NB4 (cell line): ENCODE results near the gene ADCY2.

Experiments
- DNase-seq: peaks from one replicate; pipeline ENCODE4 v3.0.0; 2010; ENCODE audit warnings: low read depth
- H3K4me3 ChIP-seq: one replicate; pipeline ENCODE4 v1.5.1; 2011; ENCODE audit warnings: mild to moderate bottlenecking, low read depth, low read length, moderate library complexity
- MYC ChIP-seq: IDR thresholded peaks from 2 replicates; pipeline ENCODE4 v1.6.1; 2011; ENCODE audit warnings: low read depth, low read length
- POLR2A ChIP-seq: IDR thresholded peaks from 2 replicates; pipeline ENCODE4 v1.6.1; 2011; ENCODE audit warnings: mild to moderate bottlenecking; ENCODE audit not compliant: insufficient read length; ENCODE audit errors: extremely low read depth
- TF ChIP-seq, protein P1 (sequence below): IDR thresholded peaks from one replicate; pipeline ENCODE4 v1.5.1; 2012; ENCODE audit warnings: low read depth, low read length
- TF ChIP-seq, protein P2 (sequence below): IDR thresholded peaks from 2 replicates; pipeline ENCODE4 v1.6.1; 2011; ENCODE audit warnings: low read depth, low read length

The ADCY2 gene

DNA sequence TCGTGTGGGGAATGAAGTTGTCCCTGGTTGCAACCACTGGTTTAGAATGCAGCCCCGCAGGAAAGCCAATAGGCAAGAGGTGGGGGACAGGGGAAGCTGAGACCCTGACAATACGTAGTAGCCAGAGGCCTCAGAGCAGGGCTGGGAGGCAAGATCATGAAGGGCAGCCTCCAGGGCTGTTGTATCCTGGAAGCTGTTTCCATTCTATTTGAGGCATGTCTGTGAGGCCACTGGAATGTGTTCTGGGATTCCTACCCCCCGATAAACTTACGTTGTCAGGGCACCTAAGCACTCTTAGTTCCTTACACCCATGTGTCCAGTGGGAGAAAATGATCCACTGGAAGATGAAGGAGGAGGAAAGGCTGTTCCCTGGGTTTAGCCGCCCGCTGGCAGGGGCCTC lies 277.7 kb downstream of the ADCY2 start:
- no peak for DNase-seq
- TF ChIP-seq, protein P1, sequence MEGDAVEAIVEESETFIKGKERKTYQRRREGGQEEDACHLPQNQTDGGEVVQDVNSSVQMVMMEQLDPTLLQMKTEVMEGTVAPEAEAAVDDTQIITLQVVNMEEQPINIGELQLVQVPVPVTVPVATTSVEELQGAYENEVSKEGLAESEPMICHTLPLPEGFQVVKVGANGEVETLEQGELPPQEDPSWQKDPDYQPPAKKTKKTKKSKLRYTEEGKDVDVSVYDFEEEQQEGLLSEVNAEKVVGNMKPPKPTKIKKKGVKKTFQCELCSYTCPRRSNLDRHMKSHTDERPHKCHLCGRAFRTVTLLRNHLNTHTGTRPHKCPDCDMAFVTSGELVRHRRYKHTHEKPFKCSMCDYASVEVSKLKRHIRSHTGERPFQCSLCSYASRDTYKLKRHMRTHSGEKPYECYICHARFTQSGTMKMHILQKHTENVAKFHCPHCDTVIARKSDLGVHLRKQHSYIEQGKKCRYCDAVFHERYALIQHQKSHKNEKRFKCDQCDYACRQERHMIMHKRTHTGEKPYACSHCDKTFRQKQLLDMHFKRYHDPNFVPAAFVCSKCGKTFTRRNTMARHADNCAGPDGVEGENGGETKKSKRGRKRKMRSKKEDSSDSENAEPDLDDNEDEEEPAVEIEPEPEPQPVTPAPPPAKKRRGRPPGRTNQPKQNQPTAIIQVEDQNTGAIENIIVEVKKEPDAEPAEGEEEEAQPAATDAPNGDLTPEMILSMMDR, result no peak
- TF ChIP-seq, protein P2, sequence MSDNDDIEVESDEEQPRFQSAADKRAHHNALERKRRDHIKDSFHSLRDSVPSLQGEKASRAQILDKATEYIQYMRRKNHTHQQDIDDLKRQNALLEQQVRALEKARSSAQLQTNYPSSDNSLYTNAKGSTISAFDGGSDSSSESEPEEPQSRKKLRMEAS, result no peak
- no peak for TF ChIP-seq MYC
- TF ChIP-seq POLR2A, result no peak
- H3K4me3 ChIP-seq, result no peak overlapping the region

DNA sequence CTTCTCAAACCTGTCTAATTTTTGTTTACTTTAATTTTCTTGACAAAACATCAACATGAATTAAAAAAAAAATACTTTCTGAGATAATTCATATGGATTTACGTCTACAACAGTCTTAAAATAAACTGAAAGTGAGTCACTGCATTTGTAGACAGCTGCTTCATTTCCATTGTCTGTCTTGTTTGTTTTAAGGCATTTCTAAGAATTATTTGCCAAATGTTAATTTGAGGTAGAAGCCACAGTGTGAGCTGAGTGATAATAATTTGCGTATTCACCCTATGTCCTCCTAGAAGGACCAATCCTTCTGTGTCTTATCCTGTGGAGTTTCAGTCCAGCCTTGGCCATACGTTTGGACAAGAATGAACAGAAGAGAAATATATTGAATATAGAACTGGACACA lies 280.5 kb downstream of the ADCY2 start:
- H3K4me3 ChIP-seq, result no peak overlapping the region
- TF ChIP-seq, protein P2, result no peak
- TF ChIP-seq MYC, result no peak
- DNase-seq, result no peak

DNA sequence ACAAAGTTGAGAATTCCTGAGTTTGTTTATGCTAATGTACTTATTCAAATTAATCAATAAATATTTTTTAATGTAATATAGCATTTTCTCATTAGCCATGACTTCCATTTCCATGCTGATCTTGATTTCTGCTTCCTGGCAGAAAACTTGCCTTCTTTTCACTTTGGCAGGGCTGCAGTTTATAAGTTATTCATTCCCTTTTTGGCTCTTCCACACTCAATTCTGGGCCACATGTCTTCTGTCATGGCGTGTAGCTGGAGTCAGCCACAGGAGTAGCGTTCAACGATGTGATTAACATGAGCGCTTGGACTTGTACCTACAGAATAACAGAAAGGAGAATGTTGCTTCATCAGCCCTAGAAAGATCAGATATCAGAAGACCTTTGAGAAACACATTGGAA lies 282.1 kb downstream of the ADCY2 start:
- TF ChIP-seq, protein P1, result no peak
- TF ChIP-seq, protein P2, result no peak
- TF ChIP-seq MYC, result no peak
- TF ChIP-seq POLR2A, result no peak
- DNase-seq, result no peak
- H3K4me3 ChIP-seq, result no peak overlapping the region

DNA sequence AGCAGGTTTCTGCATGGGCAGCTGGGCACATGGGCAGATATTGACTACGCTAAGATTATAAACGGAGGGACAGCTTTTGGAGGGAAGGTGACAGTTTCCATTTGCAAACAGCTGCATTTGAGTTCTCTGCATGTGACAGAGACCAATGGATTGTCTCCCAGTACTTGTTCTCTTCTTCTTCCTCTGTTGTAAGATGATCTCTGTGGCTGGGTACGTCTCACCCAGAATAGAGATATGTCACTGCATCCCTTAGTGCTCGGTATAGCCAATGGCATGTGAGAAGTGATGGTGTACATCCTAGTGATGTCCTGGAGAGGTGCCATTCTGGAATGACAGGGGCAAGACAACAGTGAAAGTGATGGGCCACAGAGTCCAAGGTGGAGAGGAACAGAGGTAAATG lies 283.7 kb downstream of the ADCY2 start:
- H3K4me3 ChIP-seq, result no peak overlapping the region
- no peak for DNase-seq
- TF ChIP-seq POLR2A (no peak), MYC (no peak)
- TF ChIP-seq, protein P2, result no peak
- TF ChIP-seq, protein P1, result no peak

DNA sequence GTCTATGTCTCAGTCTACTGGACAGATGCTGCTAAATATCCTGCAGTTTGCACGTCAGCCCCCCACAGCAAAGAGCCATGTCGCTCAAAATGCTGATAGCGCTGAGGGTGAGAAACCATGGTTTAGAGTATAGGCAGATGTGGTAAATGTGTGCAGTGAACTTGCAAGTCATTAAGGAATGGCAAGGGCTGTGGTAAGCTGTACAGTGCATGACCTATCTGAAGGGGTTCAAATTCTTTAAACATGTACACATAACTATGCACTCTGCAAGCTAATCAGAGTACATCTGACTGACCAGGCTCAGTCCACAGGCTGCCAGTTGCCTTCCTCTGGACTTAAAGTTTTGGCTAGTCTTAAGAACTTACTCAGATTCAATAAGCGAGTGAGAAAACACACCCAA lies 284.3 kb downstream of the ADCY2 start:
- TF ChIP-seq, protein P2, result no peak
- TF ChIP-seq POLR2A, result no peak
- TF ChIP-seq, protein P1, result no peak
- no peak for TF ChIP-seq MYC
- H3K4me3 ChIP-seq, result no peak overlapping the region
- DNase-seq, result no peak

DNA sequence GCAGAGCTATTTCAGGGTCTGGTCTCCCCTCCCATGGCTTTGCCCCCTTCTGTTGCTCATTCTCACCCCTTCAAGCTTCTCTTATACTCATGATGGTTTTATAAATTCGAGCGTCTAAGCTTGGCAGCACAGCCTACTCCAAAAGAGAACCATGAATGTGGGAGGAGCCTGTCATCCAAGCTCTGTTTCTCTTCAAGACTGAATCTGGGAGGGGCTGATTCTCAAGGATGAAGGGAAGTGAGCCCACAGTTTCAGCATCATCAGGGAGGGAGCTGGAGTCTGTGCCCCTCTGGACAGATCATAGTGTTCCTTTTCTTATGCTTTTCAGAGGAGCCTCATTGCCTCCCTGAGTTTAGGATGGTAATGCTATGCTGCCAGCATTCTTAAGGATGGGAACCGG lies 286.4 kb downstream of the ADCY2 start:
- DNase-seq, result no peak
- no peak overlapping the region for H3K4me3 ChIP-seq
- TF ChIP-seq, protein P1, result no peak
- TF ChIP-seq MYC (no peak), POLR2A (no peak)
- TF ChIP-seq, protein P2, result no peak
